Fibroblast of villous mesenchyme (primary cell): ENCODE data around the gene SNAI3. TPM values are rescaled to one million over a fixed set of nuclear protein-coding genes. Genes with fewer than 3 reads are reported as not detected.

Experiments used
- DNase-seq: peaks from one replicate; pipeline ENCODE4 v3.0.0-alpha.2; 2010; ENCODE audit warnings: low read depth
- H3K4me3 ChIP-seq: 2 replicates; pipeline ENCODE4 v1.5.1; 2011; ENCODE audit warnings: low read depth, mild to moderate bottlenecking, low read length
- total RNA-seq: library from RNA; depleted of rRNA; stranded (reverse); fragments of >200 nt; gene quantifications from 2 replicates; pipeline ENCODE4 v1.2.3, GENCODE V29; 2012
- TF ChIP-seq, protein P1 (sequence below): IDR thresholded peaks from 2 replicates; pipeline ENCODE4 v1.5.1; 2012; ENCODE audit warnings: low read depth, mild to moderate bottlenecking, low read length; ENCODE audit not compliant: insufficient read depth

Gene SNAI3
- total RNA-seq, 1 donor = not detected

DNA sequence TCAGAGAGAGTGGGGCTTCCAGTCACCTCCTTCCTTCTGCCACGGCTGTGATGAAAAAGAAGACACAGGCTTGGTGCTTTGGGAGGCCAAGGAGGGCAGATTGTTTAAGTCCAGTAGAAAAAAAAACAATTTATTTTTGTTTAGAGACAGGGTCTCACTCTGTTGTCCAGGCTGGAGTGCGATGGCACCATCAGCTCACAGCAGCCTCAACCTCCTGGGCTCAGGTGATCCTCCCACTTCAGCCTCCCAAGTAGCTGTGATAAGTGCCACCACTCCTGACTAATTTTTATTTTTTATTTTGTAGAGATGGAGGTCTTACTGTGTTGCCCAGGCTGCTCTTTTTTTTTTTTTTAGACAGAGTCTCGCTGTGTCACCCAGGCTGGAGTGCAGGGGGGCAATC is 20.7 kb downstream of the SNAI3 start:
- DNase-seq = no peak
- H3K4me3 ChIP-seq = no peak overlapping the region
- TF ChIP-seq, protein P1, sequence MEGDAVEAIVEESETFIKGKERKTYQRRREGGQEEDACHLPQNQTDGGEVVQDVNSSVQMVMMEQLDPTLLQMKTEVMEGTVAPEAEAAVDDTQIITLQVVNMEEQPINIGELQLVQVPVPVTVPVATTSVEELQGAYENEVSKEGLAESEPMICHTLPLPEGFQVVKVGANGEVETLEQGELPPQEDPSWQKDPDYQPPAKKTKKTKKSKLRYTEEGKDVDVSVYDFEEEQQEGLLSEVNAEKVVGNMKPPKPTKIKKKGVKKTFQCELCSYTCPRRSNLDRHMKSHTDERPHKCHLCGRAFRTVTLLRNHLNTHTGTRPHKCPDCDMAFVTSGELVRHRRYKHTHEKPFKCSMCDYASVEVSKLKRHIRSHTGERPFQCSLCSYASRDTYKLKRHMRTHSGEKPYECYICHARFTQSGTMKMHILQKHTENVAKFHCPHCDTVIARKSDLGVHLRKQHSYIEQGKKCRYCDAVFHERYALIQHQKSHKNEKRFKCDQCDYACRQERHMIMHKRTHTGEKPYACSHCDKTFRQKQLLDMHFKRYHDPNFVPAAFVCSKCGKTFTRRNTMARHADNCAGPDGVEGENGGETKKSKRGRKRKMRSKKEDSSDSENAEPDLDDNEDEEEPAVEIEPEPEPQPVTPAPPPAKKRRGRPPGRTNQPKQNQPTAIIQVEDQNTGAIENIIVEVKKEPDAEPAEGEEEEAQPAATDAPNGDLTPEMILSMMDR = no peak

DNA sequence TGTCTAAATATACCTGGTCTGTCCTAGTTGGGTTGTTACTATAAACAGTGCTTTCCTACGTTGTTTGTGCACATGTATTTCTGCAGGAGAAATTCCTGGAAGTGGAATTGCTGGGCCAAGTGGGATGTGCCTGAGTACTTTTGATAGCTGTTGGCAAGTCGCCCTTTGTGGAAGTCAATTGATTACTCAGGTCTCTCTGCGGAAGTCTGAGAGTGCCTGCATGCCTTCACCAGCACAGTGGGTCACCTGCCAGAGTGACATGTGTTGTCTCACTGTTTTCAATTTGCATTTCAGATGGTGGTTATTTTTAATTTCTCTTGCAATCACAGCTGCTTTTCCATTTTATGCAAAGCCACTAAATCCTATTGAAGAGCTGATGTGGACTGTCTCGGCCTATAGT is 21.2 kb downstream of the SNAI3 start:
- no peak for DNase-seq
- H3K4me3 ChIP-seq = no peak overlapping the region

DNA sequence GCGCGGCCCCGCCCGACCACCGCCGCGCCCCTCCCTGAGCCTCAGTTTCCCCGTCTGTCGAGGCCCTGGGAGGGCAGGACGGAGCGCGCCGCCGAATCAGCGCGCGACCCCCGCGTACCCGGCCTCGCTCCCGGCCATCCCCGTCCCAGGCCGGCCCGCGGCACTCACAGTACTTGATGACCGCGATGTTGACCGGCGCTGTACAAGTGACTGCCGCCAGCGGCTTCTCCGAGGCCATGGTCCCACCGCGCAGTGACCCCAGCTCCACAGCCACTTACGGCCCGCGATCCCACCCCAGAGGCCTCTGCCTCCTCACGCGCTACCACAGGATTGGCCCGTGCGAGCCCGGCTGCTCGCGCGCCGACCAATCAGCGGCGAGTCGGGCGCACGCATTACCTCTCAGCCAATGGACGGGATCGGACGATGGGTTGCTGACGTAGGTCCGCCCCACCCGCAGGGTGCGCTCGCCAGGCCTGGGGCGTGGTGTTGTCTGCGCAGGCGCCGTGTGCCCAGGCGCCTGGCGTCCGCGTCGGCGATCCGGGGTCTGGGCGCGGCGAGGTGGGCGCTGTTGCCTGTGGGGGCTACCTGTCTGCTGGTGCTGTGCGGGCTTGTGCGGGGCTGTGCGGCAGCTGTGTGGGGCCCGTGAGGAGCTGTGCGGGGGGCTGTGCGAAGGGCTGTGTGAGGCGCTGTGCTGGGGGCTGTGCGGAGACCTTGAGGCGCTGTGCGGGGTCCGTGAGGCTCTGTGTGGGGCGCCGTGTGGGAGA is 23.3 kb downstream of the SNAI3 start, which contains the start of gene MVD:
TSS of gene MVD (minus strand) at position 249 of the 764 bp plus-strand sequence. CDS start at position 238, 11 bp downstream.
- peak within 1 kb of the TSS; percentile 93 for H3K4me3 ChIP-seq
- DNase-seq = peak; percentile 98
- TF ChIP-seq, protein P1 = no peak

More for the DNA sequence above, 21.2 kb downstream of the SNAI3 start:
- TF ChIP-seq, protein P1 = no peak

DNA sequence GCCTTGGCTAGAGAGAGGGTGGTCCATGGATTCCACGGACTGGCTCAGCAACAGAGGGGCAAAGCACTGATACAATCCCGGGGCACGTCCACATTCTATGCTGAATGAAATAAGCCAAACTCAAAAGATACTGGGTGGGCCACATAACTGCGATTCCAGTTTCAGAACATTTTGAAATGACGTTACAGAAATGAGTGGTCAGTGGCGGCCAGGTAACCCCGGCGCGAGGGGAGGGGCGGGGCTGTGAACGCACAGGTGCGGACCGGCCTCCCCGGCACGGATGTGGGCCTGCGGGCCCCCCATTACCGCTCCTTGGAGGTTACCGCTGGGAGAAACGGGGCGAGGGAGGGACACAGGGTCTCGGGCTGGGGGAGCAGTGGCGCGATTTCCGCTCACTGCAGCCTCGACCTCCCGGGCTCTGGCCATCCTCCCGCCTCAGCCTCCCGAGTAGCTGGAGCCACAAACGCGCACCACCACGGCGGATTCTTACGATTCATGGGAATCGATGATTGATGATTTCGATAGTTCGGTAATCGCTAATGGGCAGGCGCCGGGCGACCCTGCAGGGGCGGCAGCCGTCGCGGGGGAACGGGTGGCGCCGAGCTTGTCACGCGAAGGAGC is 24.0 kb downstream of the SNAI3 start:
- DNase-seq = no peak
- H3K4me3 ChIP-seq = peak overlapping the region; percentile 93
- TF ChIP-seq, protein P1 = no peak

DNA sequence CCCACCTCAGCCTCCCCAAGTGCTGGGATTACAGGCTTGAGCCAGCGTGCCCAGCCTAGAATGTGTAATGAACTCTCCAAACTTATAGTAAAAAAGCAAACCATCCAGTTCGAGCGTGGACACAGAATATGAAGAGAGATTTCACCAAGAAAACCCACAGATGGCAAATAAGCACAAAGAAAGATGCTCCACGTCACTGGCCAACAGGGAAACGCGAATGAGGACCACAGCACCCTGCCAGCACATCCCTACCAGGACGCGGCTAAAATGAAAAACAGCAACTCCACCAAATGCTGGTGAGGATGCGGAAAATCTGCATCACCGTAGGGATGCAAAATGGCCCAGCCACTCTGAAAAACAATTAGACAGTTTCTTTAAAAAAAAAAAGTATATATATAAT is 24.8 kb downstream of the SNAI3 start:
- H3K4me3 ChIP-seq = no peak overlapping the region
- DNase-seq = no peak
- TF ChIP-seq, protein P1 = no peak

DNA sequence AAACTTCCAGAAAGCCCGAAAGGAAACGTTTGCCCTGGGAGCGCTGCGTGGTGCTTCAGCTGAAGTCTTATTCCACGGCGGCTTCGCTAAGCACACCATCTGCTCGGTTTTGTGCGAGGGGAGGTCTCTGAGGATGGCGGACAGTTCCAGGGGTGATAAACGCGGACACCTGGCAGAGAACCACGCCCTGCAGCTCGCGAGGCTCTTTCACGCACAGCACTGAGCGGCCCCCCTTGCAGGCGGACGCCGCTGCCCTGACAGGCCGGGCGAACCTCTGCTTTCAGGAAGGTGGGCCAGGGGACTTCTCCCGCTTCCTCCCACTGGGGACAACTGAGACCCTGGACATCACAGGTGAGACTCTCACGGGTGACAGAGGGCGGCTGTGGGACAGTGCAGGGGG is 27.1 kb downstream of the SNAI3 start:
- no peak overlapping the region for H3K4me3 ChIP-seq
- TF ChIP-seq, protein P1 = no peak
- DNase-seq = no peak
